Measurements from ENCODE around the gene ESD. TPM values are rescaled to one million over a fixed set of nuclear protein-coding genes. Genes with fewer than 3 reads are reported as not detected.

The ESD gene
- total RNA-seq, 1 experiment from 2014 or later: 58.7 TPM

DNA sequence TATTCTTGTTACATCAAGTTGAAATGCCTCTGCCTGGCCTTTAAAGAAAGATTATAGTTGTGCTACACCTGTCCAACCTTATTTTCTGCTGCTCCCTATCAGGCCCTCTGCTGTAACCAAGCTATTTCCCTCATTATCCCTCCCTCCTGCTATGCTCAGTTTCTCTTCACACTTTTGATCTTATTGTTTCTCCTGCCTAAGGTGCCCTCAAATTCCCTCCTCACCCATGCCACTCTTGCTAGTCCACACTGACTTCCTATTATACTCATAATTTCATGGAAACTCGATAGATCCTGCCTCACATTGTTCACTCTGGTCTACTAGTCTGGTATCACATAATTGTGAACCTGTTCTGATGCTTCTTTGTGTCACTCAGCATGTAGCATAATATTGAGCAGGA lies 19.4 kb upstream of the ESD start:
- Mint-ChIP-seq H3K27ac (no peak overlapping the region), H3K27me3 (ENCODE audit: low read depth) (no peaks in the 10 kb centered on the region), H3K36me3 (peaks cover 11% of the 10 kb centered on the region), H3K4me3 (no peak overlapping the region), H3K9me3 (peaks cover 21% of the 10 kb centered on the region), H3K4me1 (peaks cover 12% of the 10 kb centered on the region)
- TF ChIP-seq ESRRA (CRISPR knock-in tag; IDR thresholded peaks at IDR 0.05; ENCODE audit: borderline replicate concordance) (no peak), TCF7 (CRISPR knock-in tag; IDR thresholded peaks at IDR 0.05; ENCODE audit: low read depth) (no peak), ZNF138 (CRISPR knock-in tag; conservative IDR thresholded peaks at IDR 0.05) (no peak), KAT7 (CRISPR knock-in tag; IDR thresholded peaks at IDR 0.05; ENCODE audit: borderline replicate concordance) (no peak), MYBL2 (CRISPR knock-in tag; IDR thresholded peaks at IDR 0.05) (no peak), ZBTB21 (CRISPR knock-in tag; IDR thresholded peaks at IDR 0.05; ENCODE audit: borderline replicate concordance) (no peak)
- TF ChIP-seq, protein P1, sequence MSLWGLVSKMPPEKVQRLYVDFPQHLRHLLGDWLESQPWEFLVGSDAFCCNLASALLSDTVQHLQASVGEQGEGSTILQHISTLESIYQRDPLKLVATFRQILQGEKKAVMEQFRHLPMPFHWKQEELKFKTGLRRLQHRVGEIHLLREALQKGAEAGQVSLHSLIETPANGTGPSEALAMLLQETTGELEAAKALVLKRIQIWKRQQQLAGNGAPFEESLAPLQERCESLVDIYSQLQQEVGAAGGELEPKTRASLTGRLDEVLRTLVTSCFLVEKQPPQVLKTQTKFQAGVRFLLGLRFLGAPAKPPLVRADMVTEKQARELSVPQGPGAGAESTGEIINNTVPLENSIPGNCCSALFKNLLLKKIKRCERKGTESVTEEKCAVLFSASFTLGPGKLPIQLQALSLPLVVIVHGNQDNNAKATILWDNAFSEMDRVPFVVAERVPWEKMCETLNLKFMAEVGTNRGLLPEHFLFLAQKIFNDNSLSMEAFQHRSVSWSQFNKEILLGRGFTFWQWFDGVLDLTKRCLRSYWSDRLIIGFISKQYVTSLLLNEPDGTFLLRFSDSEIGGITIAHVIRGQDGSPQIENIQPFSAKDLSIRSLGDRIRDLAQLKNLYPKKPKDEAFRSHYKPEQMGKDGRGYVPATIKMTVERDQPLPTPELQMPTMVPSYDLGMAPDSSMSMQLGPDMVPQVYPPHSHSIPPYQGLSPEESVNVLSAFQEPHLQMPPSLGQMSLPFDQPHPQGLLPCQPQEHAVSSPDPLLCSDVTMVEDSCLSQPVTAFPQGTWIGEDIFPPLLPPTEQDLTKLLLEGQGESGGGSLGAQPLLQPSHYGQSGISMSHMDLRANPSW (CRISPR knock-in tag; conservative IDR thresholded peaks at IDR 0.05; ENCODE audit: low read depth): no peak
- ATAC-seq: no peak
- ChIA-PET CTCF (interaction anchor here (2.0 kb wide), 1 partner anchor 78 kb away, joined by 4 read pairs; no protein-coding TSS in a partner anchor), POLR2A (no interaction called here)
- no peak for DNase-seq (ENCODE audit: low spot score)

DNA sequence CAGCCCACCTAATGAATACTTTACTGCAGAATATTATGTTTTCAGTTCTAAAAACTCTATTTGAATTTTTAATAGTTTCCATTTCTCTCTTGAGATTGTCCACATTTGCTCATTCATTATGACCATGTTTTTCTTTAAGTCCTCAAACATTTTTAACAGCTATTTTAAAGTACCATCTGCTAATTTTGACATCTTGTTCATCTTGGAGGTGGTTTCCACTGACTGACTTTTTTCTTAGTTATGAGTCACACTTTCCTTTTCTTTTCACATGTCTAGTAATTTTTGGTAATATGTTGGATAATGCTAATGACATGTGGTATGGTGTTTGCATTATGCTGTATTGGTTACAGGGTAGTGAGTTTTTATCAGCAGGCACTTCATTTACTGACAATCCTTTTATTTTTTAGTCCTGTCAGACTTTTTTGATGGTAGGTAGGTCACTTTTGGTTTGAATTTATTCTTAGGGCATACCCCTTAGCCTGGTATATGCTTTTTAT lies 15.4 kb upstream of the ESD start:
- H3K4me3 Mint-ChIP-seq: no peak overlapping the region
- ChIA-PET POLR2A (no interaction called here), CTCF (no interaction called here)
- no peak for TF ChIP-seq GTF2I (CRISPR knock-in tag; conservative IDR thresholded peaks at IDR 0.05)
- TF ChIP-seq, protein P2, sequence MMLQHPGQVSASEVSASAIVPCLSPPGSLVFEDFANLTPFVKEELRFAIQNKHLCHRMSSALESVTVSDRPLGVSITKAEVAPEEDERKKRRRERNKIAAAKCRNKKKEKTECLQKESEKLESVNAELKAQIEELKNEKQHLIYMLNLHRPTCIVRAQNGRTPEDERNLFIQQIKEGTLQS (CRISPR knock-in tag; conservative IDR thresholded peaks at IDR 0.05): no peak
- no peak for TF ChIP-seq ESRRA (CRISPR knock-in tag; IDR thresholded peaks at IDR 0.05; ENCODE audit: borderline replicate concordance)
- TF ChIP-seq HMGA2 (CRISPR knock-in tag; IDR thresholded peaks at IDR 0.05): no peak
- TF ChIP-seq IRF2 (CRISPR knock-in tag; IDR thresholded peaks at IDR 0.05; ENCODE audit: borderline replicate concordance, low read depth): no peak
- no peak for TF ChIP-seq NFYB (CRISPR knock-in tag; conservative IDR thresholded peaks at IDR 0.05; ENCODE audit: low read depth)
- TF ChIP-seq, protein P3, sequence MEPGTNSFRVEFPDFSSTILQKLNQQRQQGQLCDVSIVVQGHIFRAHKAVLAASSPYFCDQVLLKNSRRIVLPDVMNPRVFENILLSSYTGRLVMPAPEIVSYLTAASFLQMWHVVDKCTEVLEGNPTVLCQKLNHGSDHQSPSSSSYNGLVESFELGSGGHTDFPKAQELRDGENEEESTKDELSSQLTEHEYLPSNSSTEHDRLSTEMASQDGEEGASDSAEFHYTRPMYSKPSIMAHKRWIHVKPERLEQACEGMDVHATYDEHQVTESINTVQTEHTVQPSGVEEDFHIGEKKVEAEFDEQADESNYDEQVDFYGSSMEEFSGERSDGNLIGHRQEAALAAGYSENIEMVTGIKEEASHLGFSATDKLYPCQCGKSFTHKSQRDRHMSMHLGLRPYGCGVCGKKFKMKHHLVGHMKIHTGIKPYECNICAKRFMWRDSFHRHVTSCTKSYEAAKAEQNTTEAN (CRISPR knock-in tag; IDR thresholded peaks at IDR 0.05): no peak
- TF ChIP-seq NR3C1 (CRISPR knock-in tag; conservative IDR thresholded peaks at IDR 0.05; ENCODE audit: low read depth): no peak
- no peak for TF ChIP-seq PRRX2 (CRISPR knock-in tag; IDR thresholded peaks at IDR 0.05)
- no peak for TF ChIP-seq SOX15 (CRISPR knock-in tag; IDR thresholded peaks at IDR 0.05)
- TF ChIP-seq NR1H2 (CRISPR knock-in tag; IDR thresholded peaks at IDR 0.05): no peak
- no peak for TF ChIP-seq CBFB (CRISPR knock-in tag; IDR thresholded peaks at IDR 0.05; ENCODE audit: low read depth)
- TF ChIP-seq, protein P4, sequence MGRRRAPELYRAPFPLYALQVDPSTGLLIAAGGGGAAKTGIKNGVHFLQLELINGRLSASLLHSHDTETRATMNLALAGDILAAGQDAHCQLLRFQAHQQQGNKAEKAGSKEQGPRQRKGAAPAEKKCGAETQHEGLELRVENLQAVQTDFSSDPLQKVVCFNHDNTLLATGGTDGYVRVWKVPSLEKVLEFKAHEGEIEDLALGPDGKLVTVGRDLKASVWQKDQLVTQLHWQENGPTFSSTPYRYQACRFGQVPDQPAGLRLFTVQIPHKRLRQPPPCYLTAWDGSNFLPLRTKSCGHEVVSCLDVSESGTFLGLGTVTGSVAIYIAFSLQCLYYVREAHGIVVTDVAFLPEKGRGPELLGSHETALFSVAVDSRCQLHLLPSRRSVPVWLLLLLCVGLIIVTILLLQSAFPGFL (CRISPR knock-in tag; IDR thresholded peaks at IDR 0.05; ENCODE audit: borderline replicate concordance): no peak
- no peak for TF ChIP-seq FOXP1 (CRISPR knock-in tag; IDR thresholded peaks at IDR 0.05; ENCODE audit: borderline replicate concordance)
- H3K27ac Mint-ChIP-seq: no peak overlapping the region
- H3K9me3 Mint-ChIP-seq: peaks cover 24% of the 10 kb centered on the region
- DNase-seq (ENCODE audit: low spot score) (no peak), ATAC-seq (no peak)
- H3K27me3 Mint-ChIP-seq (ENCODE audit: low read depth): no peaks in the 10 kb centered on the region
- peaks cover 11% of the 10 kb centered on the region for H3K36me3 Mint-ChIP-seq
- peaks cover 8% of the 10 kb centered on the region for H3K4me1 Mint-ChIP-seq

All from WTC11 (cell line).